H7 (cell line): ENCODE results near the gene BANF1. TPM values are rescaled to one million over a fixed set of nuclear protein-coding genes. Genes with fewer than 3 reads are reported as not detected.

ENCODE experiments used
- DNase-seq: peaks from one replicate; pipeline ENCODE4 v3.0.0; 2012
- H3K27me3 ChIP-seq: 2 replicates; pipeline ENCODE4 v1.6.0; 2011; ENCODE audit warnings: mild to moderate bottlenecking, low read length; ENCODE audit not compliant: control insufficient read depth, insufficient read depth
- H3K36me3 ChIP-seq: replicated peaks from 2 replicates; pipeline ENCODE4 v1.5.1; 2011; ENCODE audit warnings: low read length; ENCODE audit not compliant: control insufficient read depth, insufficient read depth
- H3K4me3 ChIP-seq: 2 replicates; pipeline ENCODE4 v1.5.1; 2011; ENCODE audit warnings: low read depth, mild to moderate bottlenecking, control low read depth, low read length, moderate library complexity; ENCODE audit not compliant: insufficient read depth
- total RNA-seq: library from RNA; depleted of rRNA; stranded (reverse); fragments of >200 nt; shearing (Covaris generic); gene quantifications from 2 replicates; pipeline ENCODE4 v1.2.3, GENCODE V29; 2014

Gene BANF1
- total RNA-seq, 1 experiment from 2014 or later: 57.4 TPM

DNA sequence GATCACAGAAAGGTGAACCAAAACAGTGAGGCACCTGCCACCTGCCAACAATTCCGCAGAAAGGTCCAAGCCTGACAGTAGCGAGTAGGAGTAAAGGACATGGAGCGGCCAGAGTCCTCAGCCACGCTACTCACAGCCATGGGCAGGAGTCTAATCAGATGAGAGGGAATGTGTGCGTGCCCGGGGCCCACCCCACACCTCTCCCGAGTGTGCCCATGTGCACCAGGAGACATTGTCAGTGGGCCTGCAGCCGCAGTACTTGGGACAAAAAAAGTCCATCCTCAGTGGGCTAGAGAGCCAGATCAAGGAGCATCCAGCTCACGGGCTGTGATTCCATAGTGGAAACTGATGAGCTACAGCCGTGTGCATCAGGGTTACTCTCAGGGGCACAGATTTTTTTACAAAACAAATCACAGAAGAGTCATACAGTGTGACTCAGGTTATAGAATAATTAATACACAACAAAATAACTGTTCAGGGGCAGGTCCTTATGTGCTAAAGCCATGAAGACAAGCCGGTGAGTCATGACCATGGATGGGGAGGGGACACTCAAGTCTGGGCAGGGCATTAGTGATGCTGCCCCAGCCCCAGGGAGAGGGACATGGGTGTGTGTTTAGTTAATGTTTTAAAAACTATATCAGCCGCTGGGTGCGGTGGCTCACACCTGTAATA, 28.7 kb upstream of the BANF1 start:
- H3K27me3 ChIP-seq: no peaks in the 10 kb centered on the region
- no peak for DNase-seq
- no peak overlapping the region for H3K4me3 ChIP-seq
- peaks cover 8% of the 10 kb centered on the region for H3K36me3 ChIP-seq

DNA sequence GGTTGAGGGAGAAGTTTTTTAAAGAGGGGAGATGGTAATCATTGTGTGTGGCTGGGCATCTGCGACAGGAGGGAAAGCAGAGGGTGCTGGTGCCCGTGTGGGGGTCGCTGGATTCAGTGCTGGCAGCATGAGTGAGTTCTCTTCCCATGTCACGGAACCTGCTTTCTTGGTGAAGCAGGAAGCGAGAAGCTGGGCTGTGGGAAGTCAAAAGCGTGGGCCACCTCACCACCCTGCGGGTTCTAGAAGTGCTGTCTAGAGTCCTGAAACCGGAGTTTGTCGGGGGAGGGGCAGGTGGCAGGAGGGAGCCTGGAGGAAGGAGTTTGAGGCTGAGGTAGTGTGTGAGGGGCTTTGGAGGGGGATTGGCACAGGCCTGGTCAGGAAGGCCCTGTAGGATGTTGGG, 26.5 kb upstream of the BANF1 start:
- Histone ChIP-seq H3K36me3 (peaks cover 6% of the 10 kb centered on the region), H3K4me3 (no peak overlapping the region), H3K27me3 (no peaks in the 10 kb centered on the region)

DNA sequence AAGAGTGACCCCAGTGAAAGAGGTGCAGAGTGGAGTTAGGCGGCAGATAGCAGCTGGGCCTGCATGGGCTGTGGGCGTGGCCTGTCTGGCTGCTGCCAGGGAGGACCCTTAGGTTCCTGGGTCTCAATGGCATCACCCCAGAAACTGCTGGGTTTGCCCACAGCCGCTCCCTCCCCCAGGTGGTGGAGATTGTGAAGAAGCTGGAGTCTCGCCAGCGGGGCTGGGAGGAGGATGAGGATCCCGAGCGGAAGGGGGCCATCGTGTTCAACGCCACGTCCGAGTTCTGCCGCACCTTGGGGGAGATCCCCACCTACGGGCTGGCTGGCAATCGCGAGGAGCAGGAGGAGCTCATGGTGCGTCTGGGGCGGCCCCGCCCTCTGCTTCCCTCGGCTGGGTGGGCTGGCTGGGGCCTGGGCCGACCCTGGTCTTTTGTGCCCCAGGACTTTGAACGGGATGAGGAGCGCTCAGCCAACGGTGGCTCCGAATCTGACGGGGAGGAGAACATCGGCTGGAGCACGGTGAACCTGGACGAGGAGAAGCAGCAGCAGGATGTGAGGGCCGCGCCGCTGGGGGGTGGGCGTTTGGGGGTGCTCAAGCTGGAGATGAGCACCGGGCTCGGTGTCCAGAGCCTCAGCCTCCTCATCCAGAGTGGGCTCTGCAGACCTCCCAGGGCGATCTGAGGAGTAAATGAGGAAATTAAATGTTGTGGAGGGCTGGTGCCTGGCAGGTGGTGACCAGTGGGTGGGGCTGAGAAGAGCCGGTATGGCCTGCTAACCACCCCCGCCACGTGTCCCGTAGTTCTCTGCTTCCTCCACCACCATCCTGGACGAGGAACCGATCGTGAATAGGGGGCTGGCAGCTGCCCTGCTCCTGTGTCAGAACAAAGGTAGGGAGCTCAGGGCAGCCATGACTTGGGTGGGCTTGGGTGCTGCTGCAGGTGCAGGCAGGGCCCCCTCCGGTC, 25.8 kb upstream of the BANF1 start:
- no peaks in the 10 kb centered on the region for H3K27me3 ChIP-seq
- H3K36me3 ChIP-seq: peaks cover 6% of the 10 kb centered on the region
- peak; percentile 39 for DNase-seq
- no peak overlapping the region for H3K4me3 ChIP-seq

More for the DNA sequence above, 26.5 kb upstream of the BANF1 start:
- no peak for DNase-seq

DNA sequence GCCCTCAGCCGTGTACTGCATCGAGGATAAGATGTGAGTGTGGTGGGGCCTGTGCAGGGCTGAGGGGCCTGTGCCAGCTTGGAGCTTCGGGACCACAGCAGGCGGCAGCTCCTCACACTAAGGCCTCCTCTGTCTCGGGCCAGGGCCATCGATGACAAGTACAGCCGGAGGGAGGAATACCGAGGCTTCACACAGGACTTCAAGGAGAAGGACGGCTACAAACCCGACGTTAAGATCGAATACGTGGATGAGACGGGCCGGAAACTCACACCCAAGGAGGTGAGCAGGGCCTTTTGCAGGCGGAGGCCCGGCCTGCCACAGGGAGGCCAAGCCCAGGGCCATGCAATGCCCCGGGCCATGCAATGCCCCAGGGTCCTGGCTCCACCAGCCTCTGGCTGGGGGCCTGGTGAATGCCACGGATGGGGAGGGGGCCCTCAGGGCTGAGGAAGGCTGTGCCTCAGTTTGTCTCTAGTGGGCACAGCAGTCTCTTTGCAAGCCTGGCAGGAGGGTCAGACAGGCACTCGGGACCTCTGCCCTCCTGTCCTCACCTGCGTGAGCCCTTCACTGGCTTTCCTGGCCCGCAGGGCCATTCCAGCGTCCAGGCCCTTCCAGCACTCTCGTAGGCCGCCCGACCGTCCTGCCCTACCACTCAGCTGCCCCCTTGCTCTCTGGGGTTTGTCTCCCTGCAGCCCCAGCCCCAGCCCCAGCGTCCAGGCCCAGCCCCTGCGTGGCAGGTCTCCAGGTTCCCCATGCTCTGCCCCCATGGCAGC, 24.5 kb upstream of the BANF1 start:
- peak; percentile 34 for DNase-seq
- H3K27me3 ChIP-seq: no peaks in the 10 kb centered on the region
- no peak overlapping the region for H3K4me3 ChIP-seq
- peaks cover 6% of the 10 kb centered on the region for H3K36me3 ChIP-seq

DNA sequence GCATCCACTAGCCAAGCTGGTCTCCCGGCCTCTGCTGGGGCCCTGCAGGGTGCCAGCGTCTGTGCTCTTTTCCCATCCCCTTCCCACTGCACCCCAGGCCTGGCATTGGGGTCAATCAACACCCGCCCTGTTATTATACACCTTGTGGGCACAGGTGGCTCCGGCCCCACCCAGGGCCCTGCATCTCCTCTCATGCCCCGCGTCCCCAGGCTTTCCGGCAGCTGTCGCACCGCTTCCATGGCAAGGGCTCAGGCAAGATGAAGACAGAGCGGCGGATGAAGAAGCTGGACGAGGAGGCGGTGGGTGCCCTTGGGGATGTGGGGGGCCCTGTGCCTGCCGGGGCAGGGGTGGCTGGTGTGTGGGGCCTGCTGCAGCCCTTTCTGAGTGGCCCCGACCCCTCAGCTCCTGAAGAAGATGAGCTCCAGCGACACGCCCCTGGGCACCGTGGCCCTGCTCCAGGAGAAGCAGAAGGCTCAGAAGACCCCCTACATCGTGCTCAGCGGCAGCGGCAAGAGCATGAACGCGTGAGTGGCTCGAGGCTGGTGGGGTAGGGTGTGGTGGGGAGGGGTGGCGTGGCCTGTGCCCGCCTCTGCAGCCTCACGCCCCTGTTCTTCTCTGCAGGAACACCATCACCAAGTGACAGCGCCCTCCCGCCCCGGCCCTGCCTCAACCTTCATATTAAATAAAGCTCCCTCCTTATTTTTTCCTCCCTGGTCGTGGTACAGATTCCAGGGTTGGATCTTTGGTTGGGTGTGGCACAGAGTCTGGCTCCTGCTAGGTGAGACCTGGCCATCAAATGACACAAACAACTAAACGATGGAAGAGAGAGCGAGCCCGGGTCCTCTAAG, 23.7 kb upstream of the BANF1 start:
- peak; percentile 32 for DNase-seq
- H3K4me3 ChIP-seq: no peak overlapping the region
- peaks cover 4% of the 10 kb centered on the region for H3K36me3 ChIP-seq
- no peaks in the 10 kb centered on the region for H3K27me3 ChIP-seq

DNA sequence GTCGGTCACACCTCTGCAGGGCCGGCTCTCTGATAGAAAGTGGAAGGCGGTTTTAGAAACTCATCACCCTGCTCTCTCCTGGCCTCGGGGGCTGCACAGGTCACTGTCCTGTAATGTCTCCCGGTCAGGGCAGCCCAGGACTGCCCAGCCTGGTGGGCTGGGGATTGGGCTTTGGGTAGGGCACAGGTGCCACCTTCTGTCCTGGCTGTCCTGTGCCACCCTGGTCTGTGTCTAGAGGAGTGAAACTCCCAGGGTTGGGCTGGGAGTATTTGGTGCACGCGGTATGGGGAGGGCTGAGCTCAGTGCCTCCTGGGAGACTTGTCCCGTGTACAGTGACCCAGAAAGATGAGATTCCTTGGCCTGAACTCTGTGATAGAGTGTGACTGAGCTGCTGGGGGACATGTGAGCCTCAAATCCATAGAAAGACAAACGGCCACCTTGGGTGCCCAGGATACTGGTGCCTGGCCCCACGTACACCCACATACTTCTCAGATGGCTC, 23.0 kb upstream of the BANF1 start:
- H3K36me3 ChIP-seq: peaks cover 4% of the 10 kb centered on the region
- H3K4me3 ChIP-seq: no peak overlapping the region
- DNase-seq: no peak
- H3K27me3 ChIP-seq: no peaks in the 10 kb centered on the region

DNA sequence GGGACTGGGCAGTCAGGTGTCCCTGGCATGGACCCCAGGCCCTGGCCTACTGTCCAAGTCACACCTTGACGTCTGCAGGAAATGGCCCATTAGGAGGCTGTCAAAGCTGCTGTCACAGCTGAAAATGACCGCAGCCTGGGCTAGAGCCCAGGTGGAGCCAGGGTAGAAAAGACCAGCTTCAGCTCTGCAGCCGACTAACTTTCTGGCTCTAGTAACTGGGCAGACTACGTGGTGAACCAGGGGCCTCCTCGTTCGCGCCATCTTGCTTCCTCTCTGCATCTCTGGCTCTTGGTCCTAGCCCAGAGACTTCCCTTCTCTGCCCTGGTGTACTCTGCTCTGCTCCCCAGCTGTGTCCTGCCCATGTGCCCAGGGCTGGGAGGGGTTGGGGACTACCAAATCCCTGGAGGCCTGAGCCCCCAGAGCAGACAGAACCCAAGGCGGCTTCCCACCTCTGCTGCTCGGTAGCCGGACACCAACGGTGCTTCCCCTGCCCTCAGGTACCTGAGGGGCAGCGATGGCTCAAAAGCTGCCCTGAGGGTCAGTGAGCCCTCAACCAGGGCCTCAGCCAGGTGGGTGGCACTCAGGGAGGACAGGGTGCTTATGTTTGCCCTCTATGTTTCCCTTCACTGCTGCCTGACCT, 21.1 kb upstream of the BANF1 start:
- peak; percentile 31 for DNase-seq
- peaks cover 4% of the 10 kb centered on the region for H3K36me3 ChIP-seq
- no peaks in the 10 kb centered on the region for H3K27me3 ChIP-seq
- no peak overlapping the region for H3K4me3 ChIP-seq

DNA sequence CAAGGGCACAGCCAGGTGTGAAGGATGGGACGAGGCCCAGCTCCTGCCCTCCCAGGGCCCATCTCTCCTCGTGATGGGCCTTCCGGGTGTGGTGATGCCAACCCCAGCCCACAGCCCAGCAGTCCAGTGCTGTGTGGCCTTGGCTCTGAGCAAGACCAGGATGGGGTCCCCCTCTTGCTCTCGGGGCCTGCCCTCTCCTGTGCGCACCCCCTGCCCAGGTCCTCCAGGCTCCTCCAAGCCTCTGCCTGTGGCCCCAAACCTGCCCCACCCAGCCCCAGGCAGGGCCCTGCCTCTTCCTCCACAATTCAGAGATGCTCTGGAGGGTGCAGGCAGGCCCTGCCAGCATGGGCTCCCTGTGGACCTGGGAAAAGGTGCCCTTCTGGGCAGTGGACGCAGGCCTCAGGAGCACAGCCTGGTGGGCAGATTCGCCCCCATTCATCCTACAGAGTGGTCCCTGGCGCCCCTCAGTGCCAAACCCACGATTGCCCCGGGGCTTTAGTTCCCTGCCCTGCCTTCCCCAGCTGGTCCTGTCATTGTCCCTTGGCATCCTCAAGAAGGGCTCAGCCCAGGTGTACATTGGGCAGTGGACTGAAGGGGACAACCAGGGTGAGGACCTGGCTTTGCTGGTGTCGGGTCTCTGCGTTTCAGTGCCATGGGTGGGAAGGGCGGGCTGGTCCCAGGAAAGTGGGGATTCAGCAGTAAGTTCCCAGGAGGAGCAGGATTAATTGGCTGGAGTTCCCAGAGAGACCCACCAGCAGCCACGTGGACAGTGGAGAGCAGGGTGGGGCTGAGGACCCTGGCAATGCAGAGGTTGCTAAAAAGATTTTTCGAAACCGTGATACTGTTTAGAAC, 20.1 kb upstream of the BANF1 start:
- peak; percentile 56 for DNase-seq
- H3K27me3 ChIP-seq: no peaks in the 10 kb centered on the region
- peaks cover 4% of the 10 kb centered on the region for H3K36me3 ChIP-seq
- H3K4me3 ChIP-seq: no peak overlapping the region

DNA sequence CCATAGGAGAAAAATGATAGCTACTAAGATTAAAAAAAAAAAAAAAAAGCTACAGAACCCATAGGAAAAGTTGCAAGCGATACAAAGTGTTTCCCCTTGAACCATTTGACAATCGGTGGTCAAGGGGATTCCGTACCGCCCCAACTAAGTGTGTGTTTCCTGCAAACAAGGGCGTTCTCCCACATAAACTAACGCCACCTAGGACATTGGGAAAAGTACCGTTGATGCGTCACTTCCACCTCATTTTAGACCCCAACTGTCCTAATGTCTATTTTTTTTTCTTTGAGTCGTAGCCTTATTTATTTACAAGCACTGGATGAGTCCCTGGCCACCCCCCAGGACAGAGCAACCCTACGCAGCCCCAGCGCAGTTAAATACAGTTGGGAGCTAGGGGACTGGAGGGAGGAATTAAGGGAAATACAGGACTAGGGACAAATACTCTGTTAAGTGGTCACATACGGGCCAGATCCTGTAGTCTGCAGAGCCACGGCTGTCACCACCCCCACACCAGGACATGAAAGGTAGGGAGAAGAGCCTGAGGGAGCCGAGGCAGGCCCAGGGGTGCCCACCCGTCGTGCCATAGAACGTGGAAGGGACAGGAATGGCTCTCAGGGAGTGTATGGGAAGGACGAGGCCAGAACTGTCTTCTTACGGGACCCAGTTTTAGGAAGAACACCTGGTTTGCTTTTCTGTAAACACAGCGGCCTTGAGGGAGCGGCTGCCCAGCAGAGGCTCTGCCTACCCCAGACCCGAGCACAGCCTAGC, 19.3 kb upstream of the BANF1 start:
- Histone ChIP-seq H3K4me3 (no peak overlapping the region), H3K36me3 (0 out of 2 replicates have a peak, but pooled peaks cover 1% of the 10 kb centered on the region), H3K27me3 (no peaks in the 10 kb centered on the region)
- peak; percentile 42 for DNase-seq

DNA sequence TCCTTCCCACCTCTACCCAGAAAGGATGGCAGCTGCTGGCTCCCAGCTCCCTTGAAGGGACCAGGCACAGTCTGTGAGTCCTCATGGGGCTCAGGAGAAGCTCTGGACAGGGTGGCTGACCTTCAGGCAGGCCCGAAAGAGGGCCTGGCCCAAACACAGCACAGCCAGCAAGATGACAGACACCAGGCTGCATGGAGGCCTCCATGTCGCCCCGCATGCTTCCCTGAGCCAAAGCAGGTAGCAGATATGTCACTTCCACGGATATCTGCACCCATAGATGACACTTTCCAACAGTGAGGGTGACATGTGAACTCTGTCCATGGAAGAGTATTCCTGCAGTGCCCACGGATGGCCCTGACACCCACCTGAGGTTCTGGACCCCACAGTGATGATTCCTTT, 18.7 kb upstream of the BANF1 start:
- H3K4me3 ChIP-seq: no peak overlapping the region
- 0 out of 2 replicates have a peak, but pooled peaks cover 1% of the 10 kb centered on the region for H3K36me3 ChIP-seq
- no peak for DNase-seq
- no peaks in the 10 kb centered on the region for H3K27me3 ChIP-seq

DNA sequence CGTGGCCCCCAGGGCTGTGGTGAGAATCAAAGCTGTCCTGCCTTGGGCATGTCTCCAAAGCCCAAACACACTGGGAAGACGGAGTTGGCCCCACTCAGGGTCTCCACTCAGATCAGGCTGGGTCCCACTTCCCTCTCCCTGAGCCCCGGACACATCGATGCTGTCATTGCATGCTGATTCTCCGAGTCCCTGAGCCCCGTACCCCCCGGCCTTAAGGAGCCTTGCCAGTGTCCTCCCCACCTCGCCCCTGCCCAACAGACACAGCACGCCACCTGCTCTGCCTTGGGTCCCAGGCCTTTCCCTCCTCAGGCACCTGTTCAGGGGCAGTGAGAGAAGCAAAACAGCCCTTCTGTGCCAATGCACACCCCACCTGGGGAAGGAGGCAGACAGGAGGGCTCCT, 15.0 kb upstream of the BANF1 start:
- no peak for DNase-seq
- no peaks in the 10 kb centered on the region for H3K36me3 ChIP-seq
- H3K4me3 ChIP-seq: no peak overlapping the region
- no peaks in the 10 kb centered on the region for H3K27me3 ChIP-seq
